Naive thymus-derived CD4-positive, alpha-beta T cell (primary cell): ENCODE results near the gene SERPINA3. TPM values are rescaled to one million over a fixed set of nuclear protein-coding genes. Genes with fewer than 3 reads are reported as not detected.

Source experiments
- ATAC-seq: fragments of 150-1000 bp; cut with Tn5 transposase; 2 replicates; pipeline ENCODE4 v1.10.0; 2021; ENCODE audit warnings: mild to moderate bottlenecking, moderate library complexity
- CTCF ChIA-PET: fragments of 350-600 bp; sonication (Branson Sonifier 250); formaldehyde crosslinking; loops from one replicate; lab custom pipeline; 2021; ENCODE audit warnings: antibody characterized with exemption; lab: Charles Lee
- POLR2A ChIA-PET: fragments of 350-600 bp; sonication (Branson Sonifier 250); formaldehyde crosslinking; loops from one replicate; lab custom pipeline; 2021; ENCODE audit warnings: antibody characterized with exemption, inconsistent platforms; lab: Charles Lee
- DNase-seq, 9 donors: peaks; one replicate each; pipeline versions ENCODE4 v3.0.0 to v3.0.0-alpha.2; 2020 to 2022; ENCODE audit warnings: mixed read lengths in 1 of 9
- H3K27ac ChIP-seq: one replicate; pipeline ENCODE4 v1.7.0; 2013; ENCODE audit warnings: mild to moderate bottlenecking, low read depth, low read length, moderate library complexity
- H3K27me3 ChIP-seq, 2 donors: one replicate each; pipeline ENCODE4 v1.7.0; 2013; ENCODE audit warnings: low read length in 2 of 2, mild to moderate bottlenecking in 2 of 2, moderate library complexity in 2 of 2; ENCODE audit not compliant: control insufficient read depth in 2 of 2, insufficient read depth in 2 of 2
- H3K36me3 ChIP-seq, 3 experiments: 1 replicate in 2 of 3; 2 replicates in 1 of 3; pipeline ENCODE4 v1.7.0; 2013; ENCODE audit warnings: low read length in 3 of 3, mild to moderate bottlenecking in 3 of 3, moderate library complexity in 1 of 3; ENCODE audit not compliant: insufficient read depth in 3 of 3, control insufficient read depth in 2 of 3
- H3K4me1 ChIP-seq, 2 donors: one replicate each; pipeline ENCODE4 v1.7.0; 2013; ENCODE audit warnings: low read length in 2 of 2, mild to moderate bottlenecking in 2 of 2, moderate library complexity in 1 of 2; ENCODE audit not compliant: control insufficient read depth in 2 of 2, insufficient read depth in 2 of 2
- H3K4me3 ChIP-seq: 2 replicates; pipeline ENCODE4 v1.7.0; 2013; ENCODE audit warnings: mild to moderate bottlenecking, low read length
- H3K9me3 ChIP-seq, 3 experiments: 1 replicate in 2 of 3; 2 replicates in 1 of 3; pipeline ENCODE4 v1.7.0; 2013; ENCODE audit warnings: low read length in 3 of 3; ENCODE audit not compliant: control insufficient read depth in 2 of 3
- H3K27ac Mint-ChIP-seq, 9 donors: one replicate each; pipeline ENCODE4 v1.8.0; 2020 to 2022; ENCODE audit warnings: mixed read lengths in 9 of 9, mild to moderate bottlenecking in 8 of 9, moderate library complexity in 5 of 9, inconsistent platforms in 2 of 9
- H3K27me3 Mint-ChIP-seq, 5 donors: one replicate each; pipeline ENCODE4 v1.8.0; 2021 to 2022; ENCODE audit warnings: mixed read lengths in 5 of 5, mild to moderate bottlenecking in 1 of 5
- H3K36me3 Mint-ChIP-seq, 5 donors: one replicate each; pipeline ENCODE4 v1.8.0; 2020 to 2022; ENCODE audit warnings: mixed read lengths in 5 of 5, mild to moderate bottlenecking in 3 of 5, inconsistent platforms in 1 of 5
- H3K4me1 Mint-ChIP-seq, 7 donors: one replicate each; pipeline ENCODE4 v1.8.0; 2020 to 2022; ENCODE audit warnings: mixed read lengths in 7 of 7, mild to moderate bottlenecking in 3 of 7, inconsistent platforms in 1 of 7
- H3K4me3 Mint-ChIP-seq, 10 donors: one replicate each; pipeline ENCODE4 v1.8.0; 2020 to 2022; ENCODE audit warnings: mild to moderate bottlenecking in 10 of 10, mixed read lengths in 10 of 10, moderate library complexity in 6 of 10, inconsistent platforms in 2 of 10
- H3K9me3 Mint-ChIP-seq, 11 donors: one replicate each; pipeline ENCODE4 v1.8.0; 2020 to 2022; ENCODE audit warnings: mixed read lengths in 11 of 11, mild to moderate bottlenecking in 4 of 11, inconsistent platforms in 1 of 11, moderate library complexity in 1 of 11
- intact Hi-C, 2 donors: fragments of 100-400 bp; cut with micrococcal nuclease; formaldehyde crosslinking; loops; one replicate each; pipeline ENCODE4 v1.15.1; 2023
- polyA plus RNA-seq, 2 donors: library from polyadenylated mRNA; unstranded; fragments of 300-500 nt; fragmentation: Illumina TruSeq; gene quantifications; one replicate each; pipeline ENCODE4 v1.2.3, GENCODE V29; 2021
- total RNA-seq, 6 experiments: library from RNA in 5 of 6; stranded (reverse) in 5 of 6; gene quantifications; 1 replicate in 5 of 6; 2 replicates in 1 of 6; pipeline ENCODE4 v1.2.3 and lab custom pipeline; 2021 to 2026

The SERPINA3 gene
- total and polyA plus RNA-seq, 7 experiments from 2014 or later = not detected

- no peaks in the 10 kb centered on the region for H3K36me3 ChIP-seq
- H3K4me1 ChIP-seq = no peaks in the 10 kb centered on the region
- no peak overlapping the region for H3K27ac ChIP-seq
- POLR2A ChIA-PET = no interaction called here
- Mint-ChIP-seq H3K4me3 (no peak overlapping the region), H3K36me3 (no peaks in the 10 kb centered on the region), H3K4me1 (peaks cover 0 to 3% (median 0%) of the 10 kb centered on the region in 7 donors), H3K27me3 (peaks cover 0 to 33% (median 14%) of the 10 kb centered on the region in 5 donors), H3K9me3 (peaks cover 0 to 3% (median 0%) of the 10 kb centered on the region in 11 donors), H3K27ac (no peak overlapping the region)
- no peaks in the 10 kb centered on the region for H3K27me3 ChIP-seq
- ATAC-seq = no peak
- no peaks in the 10 kb centered on the region for H3K9me3 ChIP-seq
- intact Hi-C loops = no loop called here
- CTCF ChIA-PET = no interaction called here
- H3K4me3 ChIP-seq = no peak overlapping the region
- DNase-seq = no peak
Observed at GRCh38 chr14:94598816-94599655, 13.2 kb upstream of the SERPINA3 start.

GRCh38 chr14:94599656-94600004 is 12.6 kb upstream of the SERPINA3 start:
- peaks cover 0 to 3% (median 0%) of the 10 kb centered on the region in 11 donors for H3K9me3 Mint-ChIP-seq
- H3K27ac Mint-ChIP-seq = no peak overlapping the region
- Histone ChIP-seq H3K27me3 (no peaks in the 10 kb centered on the region), H3K4me3 (no peak overlapping the region), H3K4me1 (no peaks in the 10 kb centered on the region), H3K9me3 (no peaks in the 10 kb centered on the region), H3K36me3 (no peaks in the 10 kb centered on the region), H3K27ac (no peak overlapping the region)
- H3K4me3 Mint-ChIP-seq = no peak overlapping the region
- ChIA-PET CTCF (no interaction called here), POLR2A (no interaction called here)
- DNase-seq (no peak), ATAC-seq (no peak)
- peaks cover 0 to 3% (median 0%) of the 10 kb centered on the region in 7 donors for H3K4me1 Mint-ChIP-seq
- intact Hi-C loops = no loop called here
- no peaks in the 10 kb centered on the region for H3K36me3 Mint-ChIP-seq
- H3K27me3 Mint-ChIP-seq = peaks cover 0 to 33% (median 10%) of the 10 kb centered on the region in 5 donors

- Histone ChIP-seq H3K4me1 (no peaks in the 10 kb centered on the region), H3K27ac (no peak overlapping the region), H3K27me3 (no peaks in the 10 kb centered on the region), H3K4me3 (no peak overlapping the region), H3K9me3 (no peaks in the 10 kb centered on the region), H3K36me3 (no peaks in the 10 kb centered on the region)
- H3K4me1 Mint-ChIP-seq = peaks cover 0 to 3% (median 0%) of the 10 kb centered on the region in 7 donors
- ChIA-PET CTCF (no interaction called here), POLR2A (no interaction called here)
- no peak for DNase-seq
- H3K27ac Mint-ChIP-seq = no peak overlapping the region
- peaks cover 0 to 3% (median 0%) of the 10 kb centered on the region in 11 donors for H3K9me3 Mint-ChIP-seq
- no peaks in the 10 kb centered on the region for H3K36me3 Mint-ChIP-seq
- H3K4me3 Mint-ChIP-seq = no peak overlapping the region
- intact Hi-C loops = no loop called here
- peaks cover 1 to 29% (median 11%) of the 10 kb centered on the region in 5 donors for H3K27me3 Mint-ChIP-seq
- no peak for ATAC-seq
Observed at GRCh38 chr14:94600148-94600545, 12.0 kb upstream of the SERPINA3 start.

GRCh38 chr14:94601884-94602391 is 10.3 kb upstream of the SERPINA3 start:
- Mint-ChIP-seq H3K27ac (no peak overlapping the region), H3K36me3 (no peaks in the 10 kb centered on the region), H3K9me3 (peaks cover 0 to 3% (median 0%) of the 10 kb centered on the region in 11 donors), H3K4me3 (no peak overlapping the region), H3K27me3 (peaks cover 6 to 17% (median 16%) of the 10 kb centered on the region in 5 donors), H3K4me1 (peaks cover 0 to 3% (median 0%) of the 10 kb centered on the region in 7 donors)
- H3K4me1 ChIP-seq = no peaks in the 10 kb centered on the region
- ChIA-PET POLR2A (no interaction called here), CTCF (interaction anchor here (0.7 kb wide), 1 partner anchor 13 kb away, joined by 4 read pairs; no protein-coding TSS in a partner anchor)
- ATAC-seq (no peak), DNase-seq (no peak)
- no peaks in the 10 kb centered on the region for H3K27me3 ChIP-seq
- no peak overlapping the region for H3K4me3 ChIP-seq
- intact Hi-C loops = no loop called here
- no peak overlapping the region for H3K27ac ChIP-seq
- no peaks in the 10 kb centered on the region for H3K36me3 ChIP-seq
- no peaks in the 10 kb centered on the region for H3K9me3 ChIP-seq

GRCh38 chr14:94602722-94603121 is 9.5 kb upstream of the SERPINA3 start:
- intact Hi-C loops = no loop called here
- Mint-ChIP-seq H3K9me3 (peaks cover 0 to 10% (median 0%) of the 10 kb centered on the region in 11 donors), H3K4me3 (no peak overlapping the region), H3K27me3 (peaks cover 7 to 16% (median 12%) of the 10 kb centered on the region in 5 donors), H3K27ac (no peak overlapping the region), H3K36me3 (no peaks in the 10 kb centered on the region), H3K4me1 (peaks cover 0 to 3% (median 0%) of the 10 kb centered on the region in 7 donors)
- no peak overlapping the region for H3K27ac ChIP-seq
- H3K36me3 ChIP-seq = no peaks in the 10 kb centered on the region
- no peaks in the 10 kb centered on the region for H3K27me3 ChIP-seq
- CTCF ChIA-PET = no interaction called here
- no peaks in the 10 kb centered on the region for H3K4me1 ChIP-seq
- DNase-seq = no peak
- H3K4me3 ChIP-seq = no peak overlapping the region
- ATAC-seq = no peak
- H3K9me3 ChIP-seq = no peaks in the 10 kb centered on the region
- POLR2A ChIA-PET = no interaction called here

- H3K27ac Mint-ChIP-seq = no peak overlapping the region
- Histone ChIP-seq H3K9me3 (no peaks in the 10 kb centered on the region), H3K4me1 (no peaks in the 10 kb centered on the region), H3K27ac (no peak overlapping the region), H3K4me3 (no peak overlapping the region), H3K36me3 (no peaks in the 10 kb centered on the region), H3K27me3 (no peaks in the 10 kb centered on the region)
- H3K9me3 Mint-ChIP-seq = peaks cover 0 to 24% (median 2%) of the 10 kb centered on the region in 11 donors
- intact Hi-C loops = no loop called here
- no peaks in the 10 kb centered on the region for H3K36me3 Mint-ChIP-seq
- no peak overlapping the region for H3K4me3 Mint-ChIP-seq
- ChIA-PET POLR2A (no interaction called here), CTCF (no interaction called here)
- H3K4me1 Mint-ChIP-seq = peaks cover 0 to 3% (median 0%) of the 10 kb centered on the region in 7 donors
- ATAC-seq = no peak
- DNase-seq = no peak
- H3K27me3 Mint-ChIP-seq = peaks cover 7 to 15% (median 9%) of the 10 kb centered on the region in 5 donors
Observed at GRCh38 chr14:94605361-94605760, 6.8 kb upstream of the SERPINA3 start.
